GM21381 (cell line): ENCODE results near the gene PRKCA.

Source experiments
- ATAC-seq: cut with Tn5 transposase; IDR thresholded peaks from one replicate; pipeline ENCODE4 v1.9.1; 2021; ENCODE audit warnings: mild to moderate bottlenecking, moderate library complexity; ENCODE audit not compliant: unreplicated experiment

PRKCA gene

DNA sequence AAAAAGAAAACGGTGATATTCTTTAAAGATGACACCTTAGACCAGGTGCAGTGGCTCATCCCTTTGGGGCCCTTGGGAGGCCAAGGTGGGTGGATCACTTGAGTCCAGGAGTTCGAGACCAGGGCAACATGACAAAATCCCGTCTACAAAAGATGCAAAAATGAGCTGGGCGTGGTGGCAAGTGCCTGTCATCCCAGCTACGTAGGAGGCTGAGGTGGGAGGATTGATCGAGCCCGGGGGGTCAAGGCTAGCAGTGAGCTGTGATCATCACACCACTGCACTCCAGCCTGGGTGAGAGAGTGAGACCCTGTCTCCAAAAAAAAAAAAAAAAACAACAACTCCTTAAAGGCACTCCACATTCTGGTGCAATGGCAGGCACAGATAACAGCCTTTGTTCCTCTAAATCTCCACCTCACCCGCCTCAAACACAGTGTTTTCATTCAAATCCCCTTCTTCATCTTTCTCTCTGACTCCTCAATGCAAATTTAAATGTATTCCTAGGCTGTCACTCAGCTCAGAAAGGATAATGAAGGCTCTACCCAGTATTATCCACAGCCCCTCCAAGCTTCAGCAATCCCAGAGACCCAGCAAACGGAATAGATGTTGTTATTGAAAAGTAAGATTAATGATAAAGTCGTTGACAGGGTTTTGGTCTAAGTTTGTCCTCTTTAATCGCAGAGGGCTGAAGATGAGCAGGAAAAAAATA lies 476.3 kb downstream of the PRKCA start:
- no peak for ATAC-seq

DNA sequence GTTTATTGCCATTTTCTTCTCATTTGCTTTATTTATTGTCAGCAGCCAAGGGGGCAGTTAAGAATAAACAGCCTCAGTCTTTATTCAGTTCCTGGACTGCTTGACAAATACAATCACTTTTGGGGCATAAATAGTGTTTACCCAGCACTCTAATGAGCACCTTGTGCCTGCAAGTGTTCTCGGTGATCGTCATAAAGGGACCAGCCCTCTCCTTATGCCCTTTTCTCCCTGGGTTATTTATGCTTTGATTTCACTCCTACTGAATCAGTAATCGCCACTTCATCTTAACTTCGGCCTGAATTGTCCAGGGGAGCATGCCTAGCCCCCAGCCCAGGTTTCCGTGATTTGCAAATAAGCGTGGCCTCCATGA lies 476.8 kb downstream of the PRKCA start:
- ATAC-seq, result no peak

DNA sequence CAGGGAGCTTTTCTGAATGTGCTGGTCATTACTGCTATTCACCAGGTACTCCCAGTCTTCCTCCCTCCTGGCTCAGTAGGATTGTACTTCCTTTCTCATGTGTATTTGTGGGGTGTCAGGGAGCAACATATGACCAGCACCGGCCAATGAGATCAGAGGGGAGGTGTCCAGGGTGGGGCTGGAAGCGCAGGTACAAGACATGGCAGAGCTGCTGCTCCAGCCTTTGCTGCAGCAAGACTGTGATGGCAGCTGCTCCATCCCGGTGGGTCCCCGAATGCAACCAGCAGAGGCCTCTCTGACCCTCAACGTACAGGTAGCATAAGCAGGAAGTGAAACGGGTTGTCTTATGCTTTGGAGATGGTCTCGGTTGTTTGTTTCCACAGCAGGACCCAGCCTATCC lies 478.7 kb downstream of the PRKCA start:
- no peak for ATAC-seq

DNA sequence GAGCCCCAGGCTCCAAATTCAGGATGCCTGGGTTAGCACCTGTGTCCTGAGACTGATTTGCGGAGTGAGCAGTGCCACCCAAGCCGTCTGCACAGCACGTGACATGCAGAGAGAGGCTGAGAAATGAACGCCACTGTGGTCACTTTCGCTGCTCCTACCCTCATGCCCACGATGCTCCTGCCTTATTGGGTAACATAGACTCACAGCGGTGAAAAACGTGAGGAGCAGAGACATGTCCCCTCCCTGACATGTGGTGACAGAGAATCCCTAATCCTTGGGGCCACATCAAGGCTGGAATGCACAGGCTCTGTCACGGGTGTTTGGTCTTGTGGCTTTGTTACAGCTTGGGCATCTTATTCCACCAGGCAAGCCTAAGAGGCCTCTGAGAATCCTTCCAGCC lies 480.4 kb downstream of the PRKCA start:
- ATAC-seq, result no peak

DNA sequence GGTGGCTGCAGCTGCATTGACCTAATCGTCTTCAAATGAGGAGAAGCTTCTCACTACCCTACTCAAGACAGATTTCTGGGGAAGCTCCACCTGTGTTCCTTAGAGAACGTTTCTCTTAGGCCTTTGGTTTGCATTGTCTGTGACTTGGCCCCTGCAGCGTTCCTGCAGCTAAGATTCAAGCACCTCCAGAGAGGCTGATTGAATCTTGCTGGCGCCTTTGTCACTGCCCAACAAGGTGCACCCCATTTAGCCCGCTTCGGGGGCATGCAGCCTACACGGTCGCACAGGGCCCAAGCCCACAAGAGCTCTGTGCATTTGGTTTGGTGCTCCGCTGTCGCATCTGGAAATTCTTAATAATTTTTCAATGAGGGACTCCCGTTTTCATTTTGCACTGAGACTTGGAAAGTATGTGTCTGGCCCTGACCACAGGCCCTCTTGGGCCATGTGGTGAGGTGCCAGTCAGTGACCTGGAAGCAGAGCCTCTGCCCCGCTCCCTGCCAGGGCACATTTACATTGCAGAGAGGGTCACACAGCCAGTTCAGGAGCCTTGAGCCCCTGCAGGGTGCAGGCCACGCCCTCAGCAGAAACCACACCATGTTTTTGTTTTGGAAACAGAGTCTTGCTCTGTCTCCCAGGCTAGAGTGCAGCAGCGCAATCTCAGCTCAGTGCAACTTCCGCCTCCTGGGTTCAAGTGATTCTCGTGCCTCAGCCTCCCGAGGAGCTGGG lies 481.4 kb downstream of the PRKCA start:
- ATAC-seq, result no peak

DNA sequence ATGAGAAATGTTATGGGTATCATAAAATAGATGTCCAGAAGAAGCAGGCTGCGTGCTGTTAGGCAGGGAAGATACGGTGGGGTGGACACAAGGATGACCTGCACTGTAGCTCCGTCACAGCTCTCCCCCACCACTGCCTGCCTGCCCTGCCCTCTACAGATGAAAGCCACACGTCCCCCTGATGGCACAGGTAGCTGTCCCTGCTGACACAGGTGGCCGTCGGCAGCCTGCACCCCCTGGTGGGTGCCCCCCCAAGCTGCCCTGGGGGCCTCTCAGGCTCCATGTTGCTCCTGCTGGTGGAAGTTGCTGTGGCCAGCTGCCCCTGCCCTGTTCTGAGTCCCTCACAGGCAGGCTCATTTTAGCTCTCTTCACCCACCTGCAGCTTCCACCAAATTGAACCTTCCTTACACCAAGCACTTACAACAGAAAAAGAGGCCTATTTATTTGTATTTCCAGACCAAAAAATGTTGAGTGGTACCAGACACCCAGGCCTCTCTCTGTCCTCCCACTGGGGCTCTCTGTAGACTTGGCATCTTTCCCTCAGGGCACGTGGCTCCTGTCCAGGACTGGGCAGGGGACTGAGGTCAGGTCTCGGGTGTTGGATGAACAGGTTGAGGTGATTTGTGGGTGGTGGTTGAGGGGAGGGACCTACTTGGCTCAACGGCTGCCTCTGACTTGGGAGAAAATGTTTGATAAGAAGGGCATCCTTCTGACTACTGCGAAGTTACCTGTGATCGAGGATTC lies 482.4 kb downstream of the PRKCA start:
- ATAC-seq, result no peak

DNA sequence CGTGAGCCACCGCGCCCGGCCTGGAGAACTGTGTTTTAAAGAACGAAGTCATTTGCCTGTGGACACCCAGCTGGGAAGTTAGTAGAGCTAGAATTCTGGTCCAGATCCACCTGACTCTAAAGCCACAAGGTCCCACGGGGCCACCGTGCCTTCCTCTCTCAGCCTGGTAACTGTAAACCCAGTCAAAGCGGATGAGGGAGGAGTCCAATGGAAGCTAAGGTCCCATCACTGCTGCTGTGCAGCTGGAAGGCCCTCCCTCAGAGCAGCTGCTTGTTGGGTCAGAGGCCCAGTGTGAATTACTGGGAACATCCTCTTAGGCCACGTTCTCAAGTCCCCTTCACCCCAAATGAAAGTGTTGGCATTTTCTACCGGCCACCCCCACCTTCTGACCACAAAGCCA lies 483.7 kb downstream of the PRKCA start:
- no peak for ATAC-seq

DNA sequence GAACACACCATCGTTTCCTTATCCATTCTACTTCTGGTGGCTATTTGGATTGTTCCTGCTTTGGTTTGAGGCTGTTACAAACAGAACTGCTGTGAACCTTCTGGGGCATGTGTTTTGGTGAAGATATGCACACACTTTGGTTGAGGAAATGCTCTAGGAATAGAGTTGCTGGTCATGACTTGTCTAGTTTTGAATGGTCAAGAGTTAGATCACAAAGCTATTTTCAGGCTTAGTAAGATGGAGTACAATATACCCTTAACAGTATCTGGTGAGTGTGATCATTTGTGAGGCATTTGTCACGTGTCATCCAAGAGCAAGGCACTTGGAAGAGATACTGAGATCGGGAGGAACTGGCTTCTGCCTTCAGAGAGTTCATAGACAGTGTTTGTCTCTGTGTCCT lies 485.5 kb downstream of the PRKCA start:
- no peak for ATAC-seq

DNA sequence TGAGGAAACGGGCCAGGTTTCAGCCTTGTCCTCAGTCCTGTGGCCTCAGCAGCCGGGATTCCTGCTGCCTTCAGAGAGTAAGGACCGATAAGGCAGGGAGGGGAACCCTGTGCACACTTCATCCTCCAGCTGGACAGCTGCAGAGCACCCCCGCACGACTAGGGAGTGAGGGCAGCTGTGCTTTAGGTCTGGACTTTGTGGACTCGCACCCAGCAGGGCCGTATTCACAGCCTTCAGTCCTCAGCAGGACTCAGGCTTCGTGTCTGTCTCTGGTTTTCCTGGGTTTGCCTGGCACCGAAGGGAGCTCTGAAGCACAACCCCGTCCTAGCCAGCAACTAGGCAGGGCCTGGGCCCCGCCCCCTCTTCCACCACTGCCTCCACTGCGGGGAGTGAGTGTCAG lies 486.7 kb downstream of the PRKCA start:
- ATAC-seq, result no peak

DNA sequence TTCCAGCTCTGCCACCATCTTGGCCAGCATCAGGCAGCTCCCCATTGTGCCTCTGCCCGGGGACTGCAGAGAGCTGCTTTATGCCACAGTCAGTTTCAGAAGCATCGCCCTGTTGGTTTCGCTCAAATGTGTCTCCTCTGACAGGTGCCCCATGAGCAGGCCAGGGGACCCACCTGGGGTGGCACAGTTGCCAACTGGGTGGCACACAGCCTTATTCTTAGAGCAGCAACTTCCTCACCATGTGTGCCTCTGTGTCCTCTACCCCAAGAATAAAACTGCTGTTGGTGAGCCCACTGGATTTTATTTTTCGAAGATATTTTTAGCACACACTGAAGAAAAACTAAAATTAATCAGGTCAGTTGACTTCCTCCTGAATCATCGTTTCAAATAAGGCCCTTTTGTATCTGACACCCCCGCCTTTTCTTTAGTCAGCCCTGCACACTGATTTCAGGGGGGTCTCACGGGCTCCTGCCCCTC lies 487.6 kb downstream of the PRKCA start:
- ATAC-seq, result no peak

DNA sequence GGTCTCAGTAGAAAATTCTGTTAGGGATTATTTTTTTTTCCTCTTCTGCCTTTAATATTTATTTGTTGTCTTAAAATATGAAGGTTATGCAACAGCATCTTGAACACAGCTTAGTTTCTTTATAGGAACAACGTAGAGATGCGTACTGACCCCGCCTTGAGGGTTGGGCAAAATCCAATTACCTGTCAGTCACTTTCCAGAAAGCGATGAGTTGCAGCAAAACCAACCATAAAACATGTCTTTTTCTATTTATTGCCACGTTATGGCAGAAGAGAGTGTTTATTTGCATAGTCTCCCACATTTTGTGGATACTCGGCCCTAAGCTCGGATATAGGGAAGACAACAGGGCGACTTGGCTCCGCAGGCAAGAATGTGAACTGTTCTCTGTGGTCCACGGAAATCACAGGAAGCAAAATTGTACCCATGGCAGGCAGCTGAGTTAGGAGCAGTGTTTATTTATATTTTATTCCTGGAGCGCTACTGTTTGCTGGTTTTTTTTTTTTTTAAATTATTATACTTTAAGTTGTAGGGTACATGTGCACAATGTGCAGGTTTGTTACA lies 488.2 kb downstream of the PRKCA start:
- ATAC-seq, result no peak

DNA sequence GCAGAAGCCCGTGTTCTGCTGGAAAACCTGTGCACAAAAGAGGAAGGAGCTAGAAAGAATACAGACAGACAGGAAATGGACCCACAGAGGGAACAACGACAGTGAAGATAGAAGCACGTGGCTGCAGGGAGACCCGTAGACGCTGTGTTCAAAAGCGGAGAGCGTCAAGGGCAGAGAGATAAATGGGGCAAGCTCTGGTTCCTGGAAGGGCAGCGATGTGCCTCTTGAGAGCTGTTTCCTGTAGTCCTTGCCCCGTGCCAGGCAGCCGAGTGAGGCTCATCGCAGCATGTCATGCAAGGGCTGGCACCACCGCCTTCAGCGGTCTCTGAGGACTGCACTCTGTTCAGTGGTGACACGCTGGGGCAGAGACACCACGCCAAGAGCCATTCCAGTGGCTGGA lies 488.9 kb downstream of the PRKCA start:
- ATAC-seq, result no peak

DNA sequence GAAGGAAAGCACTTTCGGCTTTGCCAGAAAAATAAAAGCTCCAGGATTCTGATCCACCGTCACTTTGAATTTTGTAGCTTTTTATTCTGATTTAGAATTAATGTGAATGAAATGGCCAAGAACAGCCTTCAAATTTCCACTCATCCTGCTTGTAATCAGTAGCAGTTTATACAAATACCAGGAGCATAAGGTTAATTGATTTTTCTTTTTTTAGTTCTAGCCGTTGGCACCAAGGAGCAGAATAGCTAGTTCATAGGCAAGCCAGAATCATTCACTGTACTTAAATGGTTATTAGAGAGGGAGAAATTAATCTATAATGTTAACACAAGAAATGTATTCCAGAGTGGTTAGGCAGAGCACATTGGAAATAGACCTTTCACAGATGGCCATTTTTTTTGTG lies 491.4 kb downstream of the PRKCA start:
- no peak for ATAC-seq

DNA sequence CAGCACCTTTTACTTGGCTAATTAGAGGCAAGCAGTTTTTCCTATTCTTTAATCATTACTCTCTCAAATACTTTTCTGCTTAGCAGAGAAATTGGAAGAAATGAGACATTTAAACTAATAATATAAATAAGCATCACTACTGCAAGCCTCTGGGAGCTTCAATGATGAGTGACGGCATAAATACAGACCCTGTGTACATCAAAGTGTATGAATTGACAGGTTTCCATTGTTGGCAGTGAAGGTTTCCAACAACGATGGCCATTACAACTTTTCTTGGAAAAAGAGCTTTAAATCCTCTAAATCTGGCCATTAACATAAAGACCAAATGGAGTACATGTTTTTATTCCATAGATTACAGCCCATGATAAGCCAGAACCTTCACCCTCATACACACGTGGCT lies 493.1 kb downstream of the PRKCA start:
- ATAC-seq, result no peak

DNA sequence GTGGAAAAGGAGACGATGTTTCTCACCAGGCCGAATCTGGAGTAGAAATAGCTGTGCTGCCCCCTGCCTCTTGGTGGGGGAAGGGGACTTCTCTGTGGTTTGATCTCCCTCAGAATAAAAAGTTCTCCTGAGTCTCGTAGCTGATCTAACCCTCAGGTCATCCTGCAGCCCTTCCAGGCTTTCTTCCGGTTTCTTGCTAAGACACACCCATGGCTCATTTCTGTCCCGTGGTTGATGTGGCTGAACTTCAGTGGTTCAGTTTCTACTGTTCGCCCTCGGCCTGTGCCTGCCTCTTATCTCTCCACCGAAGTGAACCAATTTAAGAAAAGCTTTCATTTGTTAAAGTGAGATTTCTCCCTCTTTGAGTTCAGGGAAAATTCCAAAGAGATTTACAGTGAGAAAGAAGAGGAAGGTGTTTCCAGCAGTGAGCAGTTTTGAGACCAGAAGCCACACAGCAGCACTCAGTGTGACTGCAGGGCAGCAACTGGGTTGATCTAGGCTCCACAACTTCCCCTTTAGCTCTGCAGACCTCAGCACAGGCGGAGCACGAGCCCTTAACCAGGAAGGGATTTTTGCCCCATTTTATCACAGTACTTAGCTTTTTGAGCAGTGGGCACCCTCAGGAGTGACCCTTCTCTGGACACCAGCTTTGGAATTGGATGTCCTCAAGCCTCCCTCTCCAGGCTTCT lies 497.6 kb downstream of the PRKCA start:
- ATAC-seq, result no peak

DNA sequence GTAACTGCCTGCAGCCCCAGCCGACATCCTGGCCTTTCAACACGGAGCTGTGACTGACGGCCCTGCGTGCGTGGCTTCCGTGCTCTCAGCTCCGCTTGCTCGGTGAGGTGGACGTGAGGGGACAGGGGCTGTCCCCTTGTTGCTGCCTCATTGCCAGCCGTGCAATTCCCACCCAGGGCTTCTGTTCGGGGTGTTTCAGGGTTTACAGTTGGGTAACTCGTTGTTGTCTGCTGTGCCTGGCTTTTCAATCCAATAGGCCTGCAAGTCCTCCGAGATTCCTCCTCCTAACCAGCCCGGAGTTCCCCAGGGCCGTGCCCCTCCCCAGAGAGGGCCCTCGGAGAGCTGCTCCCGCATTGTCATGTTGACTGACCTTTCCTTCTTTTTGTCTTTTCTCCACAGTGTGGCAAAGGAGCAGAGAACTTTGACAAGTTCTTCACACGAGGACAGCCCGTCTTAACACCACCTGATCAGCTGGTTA lies 501.1 kb downstream of the PRKCA start:
- no peak for ATAC-seq

DNA sequence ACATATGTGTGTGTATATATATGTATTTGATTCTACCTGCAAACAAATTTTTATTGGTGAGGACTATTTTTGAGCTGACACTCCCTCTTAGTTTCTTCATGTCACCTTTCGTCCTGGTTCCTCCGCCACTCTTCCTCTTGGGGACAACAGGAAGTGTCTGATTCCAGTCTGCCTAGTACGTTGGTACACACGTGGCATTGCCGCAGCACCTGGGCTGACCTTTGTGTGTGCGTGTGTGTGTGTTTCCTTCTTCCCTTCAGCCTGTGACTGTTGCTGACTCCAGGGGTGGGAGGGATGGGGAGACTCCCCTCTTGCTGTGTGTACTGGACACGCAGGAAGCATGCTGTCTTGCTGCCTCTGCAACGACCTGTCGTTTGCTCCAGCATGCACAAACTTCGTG lies 503.2 kb downstream of the PRKCA start:
- ATAC-seq, result no peak

DNA sequence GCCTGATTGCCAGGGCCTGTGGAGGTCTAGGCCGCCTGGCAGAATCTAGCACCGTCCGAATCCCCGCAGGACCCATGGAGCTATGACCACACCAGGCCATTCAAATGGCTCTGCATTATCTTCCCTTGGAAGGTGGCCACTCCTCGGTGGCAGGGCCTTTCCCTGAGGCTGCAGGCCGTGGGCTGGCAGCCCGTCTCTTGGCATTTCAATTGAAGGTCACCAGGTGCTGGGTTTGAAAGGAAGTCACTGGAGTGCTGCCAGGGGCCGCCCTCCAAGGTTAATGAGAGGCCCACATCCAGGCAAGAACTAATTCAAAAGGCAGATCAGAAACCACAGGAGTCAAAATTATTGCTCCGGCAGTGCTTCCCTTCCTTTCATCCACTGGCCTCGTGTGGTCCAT lies 504.8 kb downstream of the PRKCA start:
- ATAC-seq, result no peak

DNA sequence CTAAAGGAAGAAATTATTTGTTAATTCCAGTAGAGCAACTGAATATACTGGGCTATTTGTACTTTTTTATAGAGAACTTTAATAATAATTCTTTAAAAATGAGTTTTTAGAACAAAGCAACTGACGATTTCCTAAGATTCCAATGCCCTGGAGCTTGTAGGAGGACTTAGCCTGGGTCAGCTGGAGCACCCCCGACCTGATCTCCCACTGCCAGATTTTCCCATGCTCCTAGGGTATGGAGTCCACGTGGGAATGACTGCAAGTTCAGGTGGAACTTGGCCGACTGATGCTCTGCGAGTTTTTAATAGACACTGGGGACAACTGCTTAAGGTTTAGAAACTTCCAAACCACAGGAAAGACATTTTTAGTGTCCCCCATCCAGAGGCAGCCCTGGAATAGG lies 507.0 kb downstream of the PRKCA start:
- no peak for ATAC-seq

DNA sequence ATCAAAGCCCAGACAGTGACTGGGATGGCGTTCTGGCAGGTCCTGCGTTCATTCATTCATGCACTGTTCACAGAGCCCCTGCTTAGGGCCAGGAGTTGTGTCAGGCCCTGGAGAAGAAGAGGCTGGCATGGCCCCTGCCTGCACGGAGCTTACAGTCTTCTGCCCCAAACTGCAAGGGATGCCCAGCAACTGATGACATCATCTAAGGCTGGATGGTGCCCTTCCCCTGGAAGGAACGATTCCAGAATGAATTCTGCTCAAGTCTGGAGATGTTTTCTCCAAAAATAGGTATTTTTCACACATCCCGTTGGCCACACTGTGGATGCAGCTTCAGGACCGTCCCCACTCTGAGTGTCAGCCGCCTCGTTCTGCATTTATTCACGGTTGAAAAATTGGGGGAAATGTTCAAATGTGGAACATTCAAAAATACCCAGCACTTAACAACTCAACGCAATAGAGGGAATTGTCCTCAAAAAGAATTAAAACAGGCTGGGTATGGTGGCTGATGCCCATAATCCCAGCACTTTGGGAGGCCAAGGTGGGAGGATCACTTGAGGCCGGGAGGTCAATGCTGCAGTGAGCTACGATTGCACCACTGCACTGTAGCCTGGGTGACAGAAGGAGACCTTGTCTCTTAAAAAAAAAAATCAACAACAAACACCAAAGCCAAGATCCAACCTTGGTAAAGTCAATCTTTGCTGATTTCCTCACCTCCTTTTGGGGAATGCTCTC lies 508.7 kb downstream of the PRKCA start:
- no peak for ATAC-seq
